Upper lobe of right lung (tissue), 1 donor: ENCODE data around the gene GLIS1. TPM values are rescaled to one million over a fixed set of nuclear protein-coding genes. Genes with fewer than 3 reads are reported as not detected.
A peak's percentile ranks its signal among the peaks of the same experiment; 100 is the strongest.

Experiments
- ATAC-seq: fragments of 200-7000 bp; cut with Tn5 transposase; one replicate; pipeline ENCODE4 v1.9.1; 2020; ENCODE audit warnings: mild to moderate bottlenecking, moderate library complexity
- DNase-seq: peaks from one replicate; pipeline ENCODE4 v3.0.0-alpha.2; 2020
- H3K27ac ChIP-seq: fragments of 200-600 bp; one replicate; pipeline ENCODE4 v1.8.0; 2022
- H3K27me3 ChIP-seq: fragments of 200-600 bp; one replicate; pipeline ENCODE4 v1.8.0; 2022; ENCODE audit warnings: mild to moderate bottlenecking
- H3K36me3 ChIP-seq: fragments of 200-600 bp; one replicate; pipeline ENCODE4 v1.8.0; 2022
- H3K4me1 ChIP-seq: fragments of 200-600 bp; one replicate; pipeline ENCODE4 v1.8.0; 2022
- H3K4me3 ChIP-seq: fragments of 200-600 bp; one replicate; pipeline ENCODE4 v1.8.0; 2022; ENCODE audit warnings: mild to moderate bottlenecking
- H3K9me3 ChIP-seq: fragments of 200-600 bp; one replicate; pipeline ENCODE4 v1.8.0; 2022
- CTCF ChIP-seq: fragments of 200-600 bp; IDR thresholded peaks from one replicate; pipeline ENCODE4 v1.8.0; 2022; ENCODE audit warnings: antibody characterized with exemption
- intact Hi-C: fragments of 100-400 bp; cut with DNase I; formaldehyde crosslinking; loops from one replicate; pipeline ENCODE4 v1.11.0; 2022
- total RNA-seq: library from RNA; stranded (reverse); fragmentation: NEBNext Ultra II Directional; extraction: Animal tissue kit (Norgen Biotek cat#: 25700); gene quantifications from one replicate; pipeline ENCODE4 v1.2.1, GENCODE V29; 2021
- donor health status: DM: no; HTN: yes; CAD: no; lungs with severe emphysema.

GLIS1 gene
- total RNA-seq, 1 donor from 2014 or later, result 0.14 TPM

GRCh38 chr1:53641481-53642214, 97.3 kb downstream of the GLIS1 start:
- TF ChIP-seq CTCF, result no peak
- peak; percentile 47 for DNase-seq
- no peak overlapping the region for H3K27ac ChIP-seq
- intact Hi-C loops, result no loop called here
- no peak overlapping the region for H3K4me3 ChIP-seq
- no peaks in the 10 kb centered on the region for H3K9me3 ChIP-seq
- no peaks in the 10 kb centered on the region for H3K36me3 ChIP-seq
- no peak for ATAC-seq
- no peaks in the 10 kb centered on the region for H3K27me3 ChIP-seq
- no peaks in the 10 kb centered on the region for H3K4me1 ChIP-seq

- intact Hi-C loops, result no loop called here
- H3K27ac ChIP-seq, result no peak overlapping the region
- no peak overlapping the region for H3K4me3 ChIP-seq
- no peak for ATAC-seq
- no peaks in the 10 kb centered on the region for H3K9me3 ChIP-seq
- no peaks in the 10 kb centered on the region for H3K36me3 ChIP-seq
- peak; percentile 32 for DNase-seq
- no peaks in the 10 kb centered on the region for H3K4me1 ChIP-seq
- H3K27me3 ChIP-seq, result no peaks in the 10 kb centered on the region
- no peak for TF ChIP-seq CTCF
Observed at GRCh38 chr1:53640701-53641075, 98.3 kb downstream of the GLIS1 start.

GRCh38 chr1:53639996-53640700, 98.8 kb downstream of the GLIS1 start:
- no peak for TF ChIP-seq CTCF

GRCh38 chr1:53639251-53639763, 99.7 kb downstream of the GLIS1 start:
- Histone ChIP-seq H3K4me1 (no peaks in the 10 kb centered on the region), H3K27me3 (no peaks in the 10 kb centered on the region), H3K9me3 (no peaks in the 10 kb centered on the region), H3K36me3 (no peaks in the 10 kb centered on the region), H3K27ac (no peak overlapping the region), H3K4me3 (no peak overlapping the region)
- intact Hi-C loops, result no loop called here
- no peak for ATAC-seq
- no peak for TF ChIP-seq CTCF
- peak; percentile 38 for DNase-seq

More at GRCh38 chr1:53639996-53640700, 98.8 kb downstream of the GLIS1 start:
- H3K27me3 ChIP-seq, result no peaks in the 10 kb centered on the region
- no peak overlapping the region for H3K4me3 ChIP-seq
- intact Hi-C loops, result no loop called here
- no peaks in the 10 kb centered on the region for H3K9me3 ChIP-seq
- ATAC-seq, result no peak
- H3K4me1 ChIP-seq, result no peaks in the 10 kb centered on the region
- no peak overlapping the region for H3K27ac ChIP-seq
- DNase-seq, result peak; percentile 33
- H3K36me3 ChIP-seq, result no peaks in the 10 kb centered on the region

GRCh38 chr1:53638360-53639035, 100.5 kb downstream of the GLIS1 start:
- no peaks in the 10 kb centered on the region for H3K36me3 ChIP-seq
- ATAC-seq (no peak), DNase-seq (peak; percentile 57)
- no peaks in the 10 kb centered on the region for H3K9me3 ChIP-seq
- intact Hi-C loops, result no loop called here
- H3K4me3 ChIP-seq, result no peak overlapping the region
- TF ChIP-seq CTCF, result no peak
- H3K27ac ChIP-seq, result no peak overlapping the region
- no peaks in the 10 kb centered on the region for H3K4me1 ChIP-seq
- H3K27me3 ChIP-seq, result no peaks in the 10 kb centered on the region
